Bronchial smooth muscle cell (primary cell): Measurements from ENCODE around the gene TMEM202. TPM values are rescaled to one million over a fixed set of nuclear protein-coding genes. Genes with fewer than 3 reads are reported as not detected.

Source experiments
- total RNA-seq: library from RNA; depleted of rRNA; stranded (reverse); fragments of >200 nt; gene quantifications from 2 replicates; pipeline ENCODE4 v1.2.1, GENCODE V29; 2014

TMEM202 gene
- not detected in 2 replicates for total RNA-seq

GRCh38 chr15:72397796-72398588 lies at the start of gene TMEM202:
TMEM202 (plus strand) TSS chr15:72398305; CDS start chr15:72398327, 22 bp downstream.

GRCh38 chr15:72375846-72376581 lies 22.1 kb upstream of the TMEM202 start, which contains the start of gene HEXA:
HEXA (minus strand) TSS chr15:72376014; CDS start chr15:72375972, 42 bp downstream.

Other genes starting within 250 kb of the TMEM202 start
- 0.09 and 0.16 TPM in 2 replicates for gene GRAMD2A, start 200.5 kb upstream of the TMEM202 start, total RNA-seq
- gene PKM, start 167.1 kb upstream of the TMEM202 start, total RNA-seq: 1,235 and 2,310 TPM in 2 replicates
- gene PARP6, start 125.8 kb upstream of the TMEM202 start, total RNA-seq: 12.3 and 18.1 TPM in 2 replicates
- 0.26 and 0.47 TPM in 2 replicates for gene CELF6, start 78.1 kb upstream of the TMEM202 start, total RNA-seq
- gene HEXA, start 22.3 kb upstream of the TMEM202 start, total RNA-seq: 74.7 and 92.7 TPM in 2 replicates
- 35.0 and 71.2 TPM in 2 replicates for gene ARIH1, start 76.0 kb downstream of the TMEM202 start, total RNA-seq